Suprapubic skin (tissue), 4 donors: ENCODE data around the gene C2CD4A.

Source experiments
- EP300 ChIP-seq: sonication (generic); formaldehyde crosslinking; IDR thresholded peaks from one replicate; pipeline ENCODE4 v1.6.1; 2017; ENCODE audit warnings: antibody characterized with exemption
- POLR2A ChIP-seq, 2 donors: fragments of 450-650 bp; IDR thresholded peaks; one replicate each; pipeline ENCODE4 v1.6.1; 2017; ENCODE audit warnings: antibody characterized with exemption in 2 of 2, mild to moderate bottlenecking in 2 of 2, moderate library complexity in 2 of 2
- POLR2AphosphoS5 ChIP-seq, 3 donors: sonication (generic); formaldehyde crosslinking; IDR thresholded peaks; one replicate each; pipeline ENCODE4 v1.6.1; 2017; ENCODE audit warnings: antibody characterized with exemption in 3 of 3
- TF ChIP-seq, protein P1 (sequence below), 2 donors: fragments of 200-600 bp in 1 of 2; fragments of 450-650 bp in 1 of 2; sonication (generic) in 1 of 2; IDR thresholded peaks; one replicate each; pipeline ENCODE4 v1.5.1; 2016 to 2019; ENCODE audit warnings: antibody characterized with exemption in 2 of 2, mild to moderate bottlenecking in 1 of 2, moderate library complexity in 1 of 2

DNA sequence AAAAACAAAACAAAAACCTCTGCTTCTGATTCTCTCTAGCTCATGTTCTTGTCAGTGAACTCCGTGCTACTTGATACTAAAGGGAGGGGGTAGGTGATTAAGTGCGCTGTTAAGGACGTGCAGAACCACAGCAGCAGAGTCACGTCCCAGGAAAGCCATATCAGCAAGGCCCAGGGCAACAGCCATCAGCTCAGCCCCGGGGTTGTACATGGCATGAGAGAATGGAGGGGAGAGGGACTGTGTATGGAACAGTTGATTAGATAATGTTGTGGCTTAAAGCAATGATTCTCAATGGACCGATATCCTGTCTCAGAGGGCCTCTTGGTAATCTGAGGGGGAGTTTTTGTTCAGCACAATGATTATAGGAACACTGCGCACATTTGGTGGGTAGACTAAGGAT lies 27.6 kb downstream of the C2CD4A start:
- TF ChIP-seq, protein P1, sequence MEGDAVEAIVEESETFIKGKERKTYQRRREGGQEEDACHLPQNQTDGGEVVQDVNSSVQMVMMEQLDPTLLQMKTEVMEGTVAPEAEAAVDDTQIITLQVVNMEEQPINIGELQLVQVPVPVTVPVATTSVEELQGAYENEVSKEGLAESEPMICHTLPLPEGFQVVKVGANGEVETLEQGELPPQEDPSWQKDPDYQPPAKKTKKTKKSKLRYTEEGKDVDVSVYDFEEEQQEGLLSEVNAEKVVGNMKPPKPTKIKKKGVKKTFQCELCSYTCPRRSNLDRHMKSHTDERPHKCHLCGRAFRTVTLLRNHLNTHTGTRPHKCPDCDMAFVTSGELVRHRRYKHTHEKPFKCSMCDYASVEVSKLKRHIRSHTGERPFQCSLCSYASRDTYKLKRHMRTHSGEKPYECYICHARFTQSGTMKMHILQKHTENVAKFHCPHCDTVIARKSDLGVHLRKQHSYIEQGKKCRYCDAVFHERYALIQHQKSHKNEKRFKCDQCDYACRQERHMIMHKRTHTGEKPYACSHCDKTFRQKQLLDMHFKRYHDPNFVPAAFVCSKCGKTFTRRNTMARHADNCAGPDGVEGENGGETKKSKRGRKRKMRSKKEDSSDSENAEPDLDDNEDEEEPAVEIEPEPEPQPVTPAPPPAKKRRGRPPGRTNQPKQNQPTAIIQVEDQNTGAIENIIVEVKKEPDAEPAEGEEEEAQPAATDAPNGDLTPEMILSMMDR (IDR thresholded peaks at IDR 0.05): no peak
- no peak for TF ChIP-seq POLR2AphosphoS5 (IDR thresholded peaks at IDR 0.05)
- no peak for TF ChIP-seq POLR2A (IDR thresholded peaks at IDR 0.05)
- no peak for TF ChIP-seq EP300
